GM18505 (cell line): ENCODE data around the gene RSPH9.
"Not testable (repeated sequence)": the region's sequence is repeated elsewhere in the genome, so short reads cannot be mapped to it uniquely, and the experiment has no call there.

ENCODE experiments used
- ATAC-seq: cut with Tn5 transposase; IDR thresholded peaks from one replicate; pipeline ENCODE4 v1.9.1; 2021; ENCODE audit not compliant: unreplicated experiment
- POLR2A ChIP-seq: IDR thresholded peaks from 4 replicates; pipeline ENCODE4 v1.6.1; 2011; ENCODE audit warnings: borderline replicate concordance; ENCODE audit not compliant: insufficient read depth, insufficient read length; ENCODE audit errors: extremely low read depth

The RSPH9 gene

GRCh38 chr6:43636308-43636659 lies 8.6 kb upstream of the RSPH9 start:
- no peak for TF ChIP-seq POLR2A
- no peak for ATAC-seq

- no peak for TF ChIP-seq POLR2A
- ATAC-seq: no peak
Observed at GRCh38 chr6:43639984-43640800, 4.6 kb upstream of the RSPH9 start.

GRCh38 chr6:43645613-43645964 lies 753 bp downstream of the RSPH9 start:
- TF ChIP-seq POLR2A: no peak
- ATAC-seq: no peak

- no peak for TF ChIP-seq POLR2A
- ATAC-seq: no peak
Observed at GRCh38 chr6:43647613-43648012, 2.8 kb downstream of the RSPH9 start.

- no peak for ATAC-seq
- TF ChIP-seq POLR2A: no peak
Observed at GRCh38 chr6:43648248-43648647, 3.4 kb downstream of the RSPH9 start.

- not testable (repeated sequence) for ATAC-seq
Observed at GRCh38 chr6:43652822-43653221, 8.0 kb downstream of the RSPH9 start.

GRCh38 chr6:43657221-43657802 lies 12.5 kb downstream of the RSPH9 start:
- TF ChIP-seq POLR2A: no peak
- ATAC-seq: no peak

GRCh38 chr6:43658161-43658560 lies 13.3 kb downstream of the RSPH9 start:
- no peak for ATAC-seq
- no peak for TF ChIP-seq POLR2A

GRCh38 chr6:43662948-43663347 lies 18.1 kb downstream of the RSPH9 start:
- ATAC-seq: not testable (repeated sequence)

GRCh38 chr6:43665376-43665775 lies 20.5 kb downstream of the RSPH9 start:
- TF ChIP-seq POLR2A: no peak

GRCh38 chr6:43666196-43666920 lies 21.5 kb downstream of the RSPH9 start:
- ATAC-seq: no peak
- TF ChIP-seq POLR2A: no peak

More at GRCh38 chr6:43665376-43665775, 20.5 kb downstream of the RSPH9 start:
- no peak for ATAC-seq

GRCh38 chr6:43667245-43668150 lies 22.7 kb downstream of the RSPH9 start:
- no peak for ATAC-seq
- TF ChIP-seq POLR2A: peak; percentile 15
